Globus pallidus (tissue), 1 donor: ENCODE measurements around the gene UNC13C.
"Not testable (repeated sequence)": the region's sequence is repeated elsewhere in the genome, so short reads cannot be mapped to it uniquely, and the experiment has no call there.

Experiments
- DNase-seq: peaks from one replicate; pipeline ENCODE4 v3.0.0-alpha.2; 2015; ENCODE audit warnings: low spot score

The UNC13C gene

DNA sequence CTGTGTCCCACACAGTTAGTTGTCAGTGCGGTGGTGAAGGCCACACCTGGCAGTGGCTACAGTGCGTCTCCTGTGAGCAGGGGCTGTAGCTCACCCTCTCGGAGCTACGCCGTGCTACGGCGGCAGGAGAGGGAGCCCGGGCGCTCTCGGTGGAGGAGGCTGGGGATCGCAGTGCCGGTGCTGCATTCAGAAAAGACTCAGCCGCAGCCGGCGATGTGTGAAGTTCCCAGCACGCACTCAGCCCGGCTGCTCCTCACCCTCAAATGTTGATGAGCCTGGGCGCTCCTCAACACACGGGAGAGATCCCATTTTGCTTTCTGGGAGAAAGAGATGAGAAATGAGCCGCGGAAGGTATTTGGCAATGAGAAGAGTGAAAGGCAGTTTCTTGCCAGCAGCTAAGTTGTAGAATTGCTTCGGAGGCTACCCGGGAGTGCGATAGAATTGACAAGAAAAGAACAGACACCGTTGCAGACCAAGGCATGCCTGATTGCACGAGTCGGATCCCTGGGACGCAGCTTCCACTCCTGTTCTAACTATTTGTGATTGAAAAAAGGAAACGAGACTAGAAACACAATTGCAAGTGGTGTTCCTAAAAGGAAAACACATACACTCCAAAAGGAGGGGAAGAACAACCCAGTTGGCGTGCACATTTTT, at the start of gene UNC13C:
TSS of gene UNC13C (plus strand) at position 189 of the 654 bp plus-strand sequence. CDS start 34,463 bp downstream, outside the sequence.
- no peak for DNase-seq

DNA sequence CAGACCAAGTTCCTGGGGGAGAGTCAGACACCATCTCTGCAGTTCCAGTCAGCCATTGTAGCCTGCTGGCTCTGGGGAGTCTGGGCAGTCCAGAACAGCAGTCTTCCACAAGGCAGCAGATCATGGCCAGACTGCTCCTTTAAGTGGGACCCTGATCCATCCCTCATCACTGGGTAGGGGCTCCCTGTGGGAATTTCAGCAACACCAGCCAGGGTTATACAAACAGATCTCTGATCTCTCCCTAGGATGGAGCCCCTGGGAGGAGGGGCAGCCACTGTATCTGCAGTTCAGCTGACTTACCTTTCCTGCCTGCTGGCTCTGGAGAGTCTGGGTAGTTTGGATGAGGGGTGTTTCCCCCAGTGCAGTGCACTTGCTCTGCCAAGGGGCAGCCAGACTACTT, 42.1 kb upstream of the UNC13C start:
- DNase-seq, result no peak

DNA sequence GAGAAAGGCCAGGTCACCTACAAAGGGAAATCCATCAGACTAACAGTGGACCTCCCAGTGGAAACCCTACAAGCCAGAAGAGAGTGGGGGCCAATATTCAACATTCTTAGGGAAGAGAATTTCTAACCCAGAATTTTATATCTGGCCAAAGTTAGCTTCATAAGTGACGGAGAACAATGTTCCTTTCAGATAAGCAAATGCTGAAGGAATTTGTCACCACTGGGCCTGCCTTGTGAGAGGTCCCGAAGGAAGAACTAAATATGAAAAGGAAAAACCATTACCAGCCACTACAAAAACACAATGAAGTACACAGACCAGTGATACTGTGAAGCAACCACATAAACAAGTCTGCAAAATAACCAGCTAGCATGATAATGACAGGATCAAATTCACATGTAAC, 40.6 kb upstream of the UNC13C start:
- not testable (repeated sequence) for DNase-seq

DNA sequence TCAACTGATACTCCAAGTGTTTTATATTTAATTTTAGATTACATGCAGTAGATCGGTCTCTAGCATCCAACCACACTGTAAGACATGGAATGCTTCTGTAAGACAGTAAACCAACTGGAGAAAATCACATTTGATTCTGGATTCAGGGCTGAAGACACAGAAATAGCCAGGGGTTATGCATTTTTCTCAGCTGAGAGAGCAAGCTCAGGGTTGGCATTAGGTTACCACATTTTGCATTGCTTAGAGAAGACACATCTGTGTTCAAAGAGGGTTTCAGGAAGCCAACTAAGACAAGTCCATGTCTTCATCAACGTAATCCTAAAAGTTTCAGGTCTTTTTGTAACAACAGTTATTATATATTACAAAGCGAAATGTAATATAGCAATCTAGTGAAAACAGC, 27.7 kb upstream of the UNC13C start:
- DNase-seq, result no peak

DNA sequence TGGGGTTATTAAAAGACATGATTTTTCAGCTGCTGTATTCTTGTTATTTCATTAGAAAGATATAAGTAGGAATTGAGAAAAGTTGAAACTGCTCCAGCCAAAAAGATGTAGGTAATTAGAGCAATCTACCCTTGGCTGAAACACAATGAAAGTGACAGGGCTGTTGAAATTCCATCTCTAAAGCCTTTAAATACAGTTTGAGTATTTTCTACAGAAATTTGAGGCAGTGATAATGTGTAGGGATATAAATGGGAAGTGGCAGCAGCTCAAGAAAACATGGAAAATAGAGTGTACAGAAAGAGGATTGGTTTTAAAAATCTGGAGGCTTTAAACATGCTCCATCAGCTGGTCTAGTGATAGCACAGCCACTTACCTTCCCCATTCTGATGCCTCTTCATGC, 22.8 kb upstream of the UNC13C start:
- DNase-seq, result no peak

- no peak for DNase-seq
Observed at GRCh38 chr15:53962646-53963561, 15.3 kb upstream of the UNC13C start.

- DNase-seq, result no peak
Observed at GRCh38 chr15:53963801-53964200, 14.4 kb upstream of the UNC13C start.

GRCh38 chr15:53974121-53974520, 4.1 kb upstream of the UNC13C start:
- DNase-seq, result no peak

- DNase-seq, result no peak
Observed at GRCh38 chr15:53974813-53975212, 3.4 kb upstream of the UNC13C start.

GRCh38 chr15:53976844-53977392, 1.3 kb upstream of the UNC13C start:
- no peak for DNase-seq

DNA sequence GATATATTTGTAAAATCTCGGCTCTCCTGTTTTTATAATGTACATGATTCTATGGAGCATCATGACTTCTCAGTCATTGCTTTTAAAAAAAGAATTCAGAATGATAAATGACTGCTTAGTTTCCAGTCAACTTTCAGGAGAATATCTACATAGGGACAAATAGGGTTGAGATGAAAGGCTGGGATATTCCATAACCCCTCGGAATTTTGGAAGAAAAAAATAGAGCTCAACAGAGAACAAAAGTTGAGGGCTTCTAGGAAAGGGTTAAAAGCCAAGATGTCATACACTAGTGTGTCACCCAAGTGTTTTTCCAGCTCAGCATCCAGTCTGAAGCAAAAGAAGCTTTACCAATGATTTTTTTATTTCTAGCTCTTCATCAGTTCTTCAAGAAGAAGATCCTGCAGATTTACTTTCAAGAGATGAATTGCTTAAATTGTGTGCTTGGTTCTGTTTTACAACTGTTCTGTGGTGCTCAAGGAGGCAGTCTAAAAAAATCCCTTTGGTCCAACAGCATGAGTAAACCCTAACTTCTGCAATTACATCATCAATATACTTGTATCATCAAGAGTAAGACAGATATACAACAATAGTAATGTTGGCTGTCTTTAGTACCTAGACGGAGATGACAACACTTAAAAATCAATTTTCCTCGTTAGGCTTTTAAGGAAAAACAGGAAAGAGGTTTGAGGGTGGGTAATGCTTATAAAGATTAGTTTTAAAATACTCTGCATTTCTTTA, 979 bp downstream of the UNC13C start:
- DNase-seq, result no peak

DNA sequence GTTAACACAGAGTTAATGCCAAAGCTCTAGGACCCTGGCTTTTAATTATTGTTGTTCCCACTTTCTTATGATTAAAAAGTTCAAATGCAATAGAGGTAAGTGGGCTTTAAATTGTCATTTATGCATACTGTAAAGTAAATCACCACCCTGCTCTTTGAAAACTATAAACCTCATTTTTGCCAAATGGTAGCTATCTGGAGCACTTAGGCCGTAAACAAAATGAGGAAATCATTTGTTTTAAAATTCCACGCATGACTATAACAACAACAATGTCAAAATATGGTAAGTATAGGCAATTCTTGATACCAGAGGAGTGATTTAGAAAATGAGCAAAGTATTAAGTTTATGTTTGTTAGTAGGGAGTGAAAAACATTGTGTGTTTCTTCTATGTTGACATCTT, 1.8 kb downstream of the UNC13C start:
- DNase-seq, result no peak

GRCh38 chr15:53982071-53982680, 3.9 kb downstream of the UNC13C start:
- DNase-seq, result no peak

- no peak for DNase-seq
Observed at GRCh38 chr15:53982876-53983275, 4.6 kb downstream of the UNC13C start.

GRCh38 chr15:53984221-53984620, 6.0 kb downstream of the UNC13C start:
- no peak for DNase-seq

GRCh38 chr15:53985562-53985961, 7.3 kb downstream of the UNC13C start:
- DNase-seq, result no peak

DNA sequence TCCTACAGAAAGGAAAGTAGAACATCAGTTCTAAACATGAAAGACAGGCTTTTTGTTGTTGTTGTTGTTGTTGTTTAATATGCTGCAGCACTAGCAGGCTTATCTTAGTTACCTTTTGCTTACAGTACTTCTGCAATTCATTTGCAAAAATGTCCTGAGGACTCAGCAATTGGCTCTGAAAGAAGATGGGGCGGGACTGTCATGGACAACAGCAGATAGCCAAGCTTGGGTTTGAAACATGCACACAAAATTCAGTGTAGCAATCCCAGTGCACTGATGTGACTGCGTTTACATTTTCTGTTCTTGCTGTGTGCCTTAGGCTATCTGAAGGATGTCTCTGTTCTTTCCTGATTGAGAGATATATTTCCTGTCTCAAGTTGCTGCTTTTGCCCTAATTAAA, 9.2 kb downstream of the UNC13C start:
- no peak for DNase-seq

DNA sequence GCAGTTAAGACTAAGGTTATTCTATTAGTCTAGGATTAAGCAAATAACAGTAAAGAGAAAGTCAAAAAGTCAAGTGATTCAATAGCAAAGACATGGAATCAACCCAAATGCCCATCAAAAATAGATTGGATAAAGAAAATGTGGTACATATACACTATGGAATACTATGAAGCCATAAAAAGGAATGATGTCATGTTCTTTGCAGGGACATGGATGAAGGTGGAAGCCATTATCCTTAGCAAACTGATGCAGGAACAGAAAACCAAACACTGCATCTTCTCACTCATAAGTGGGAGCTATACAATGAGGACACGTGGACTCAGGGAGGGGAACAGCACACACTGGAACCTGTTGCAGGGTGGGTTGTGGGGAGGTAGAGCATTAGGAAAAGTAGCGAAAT, 29.0 kb downstream of the UNC13C start:
- DNase-seq, result no peak

GRCh38 chr15:54011656-54012055, 33.4 kb downstream of the UNC13C start:
- no peak for DNase-seq

DNA sequence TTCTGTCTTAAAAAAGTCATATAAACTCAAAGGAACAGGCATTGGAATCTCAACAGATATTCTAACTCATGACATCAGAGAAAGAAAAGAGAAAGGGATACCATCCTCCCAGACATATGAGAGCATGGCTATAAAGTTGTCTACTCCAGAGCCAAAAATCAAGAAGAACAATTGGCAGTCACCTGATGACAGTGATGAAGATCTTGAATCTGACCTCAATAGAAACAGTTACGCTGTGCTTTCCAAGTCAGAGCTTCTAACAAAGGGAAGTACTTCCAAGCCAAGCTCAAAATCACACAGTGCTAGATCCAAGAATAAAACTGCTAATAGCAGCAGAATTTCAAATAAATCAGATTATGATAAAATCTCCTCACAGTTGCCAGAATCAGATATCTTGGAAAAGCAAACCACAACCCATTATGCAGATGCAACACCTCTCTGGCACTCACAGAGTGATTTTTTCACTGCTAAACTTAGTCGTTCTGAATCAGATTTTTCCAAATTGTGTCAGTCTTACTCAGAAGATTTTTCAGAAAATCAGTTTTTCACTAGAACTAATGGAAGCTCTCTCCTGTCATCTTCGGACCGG, 35.9 kb downstream of the UNC13C start:
- DNase-seq, result no peak

DNA sequence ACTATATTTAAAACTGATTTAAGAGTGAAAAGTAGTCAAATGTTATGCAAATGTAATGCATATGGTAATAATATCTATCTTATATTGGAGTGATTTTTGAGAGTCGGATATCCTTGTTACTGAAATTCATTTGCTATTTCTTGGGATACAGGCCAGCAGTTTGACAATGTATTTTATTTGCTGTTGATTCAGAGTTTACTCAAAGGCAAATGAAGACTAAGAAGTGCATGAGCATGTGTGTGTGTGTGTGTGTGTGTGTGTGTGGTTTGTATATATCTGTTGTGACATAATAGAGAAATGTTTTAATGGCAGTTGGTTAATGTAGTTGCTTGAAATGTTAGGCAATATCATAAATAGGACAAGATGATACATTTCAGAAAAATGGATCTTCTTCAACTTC, 39.0 kb downstream of the UNC13C start:
- no peak for DNase-seq

DNA sequence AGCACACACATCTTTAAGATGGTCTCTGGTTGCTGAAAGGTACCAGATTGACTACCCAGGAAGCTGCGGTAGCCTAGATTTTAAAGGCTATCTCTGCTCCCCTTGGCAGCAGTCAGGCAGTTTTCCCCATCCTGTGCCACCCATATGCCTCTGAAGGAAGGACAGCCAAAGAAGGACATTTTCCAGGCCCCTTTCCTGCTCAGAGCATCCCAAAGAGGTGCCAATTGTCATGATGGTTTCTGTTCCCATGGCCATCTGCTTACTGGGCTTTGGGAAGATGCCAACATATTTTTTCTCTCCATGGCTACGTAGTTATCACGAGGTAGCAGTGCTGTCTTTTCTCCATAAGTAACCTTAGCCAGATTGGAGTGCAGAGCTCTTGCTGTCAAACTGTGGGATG, 39.7 kb downstream of the UNC13C start:
- DNase-seq, result no peak
